ENCODE results near the gene PADI1. TPM values are rescaled to one million over a fixed set of nuclear protein-coding genes. Genes with fewer than 3 reads are reported as not detected.
A peak's percentile ranks its signal among the peaks of the same experiment; 100 is the strongest.

The PADI1 gene
- total RNA-seq, 1 donor from 2014 or later: not detected

- H3K36me3 ChIP-seq (ENCODE audit: insufficient read depth, low read length): no peaks in the 10 kb centered on the region
- Mint-ChIP-seq H3K27me3 (ENCODE audit: low read depth, unreplicated experiment) (peaks cover 15% of the 10 kb centered on the region), H3K4me3 (ENCODE audit: unreplicated experiment) (no peak overlapping the region), H3K36me3 (ENCODE audit: low read depth, unreplicated experiment) (no peaks in the 10 kb centered on the region), H3K4me1 (ENCODE audit: low read depth, unreplicated experiment) (peaks cover 29% of the 10 kb centered on the region), H3K27ac (ENCODE audit: unreplicated experiment) (peak overlapping the region; percentile 95), H3K9me3 (ENCODE audit: unreplicated experiment) (peaks cover 11% of the 10 kb centered on the region)
- H3K4me3 ChIP-seq (ENCODE audit: insufficient read depth, low read depth, low read length): peak overlapping the region; percentile 23
- peak overlapping the region; percentile 65 for H3K9ac ChIP-seq (ENCODE audit: low read length)
- H3K4me1 ChIP-seq (ENCODE audit: insufficient read depth, low read length): peaks cover 21% of the 10 kb centered on the region
- DNase-seq (ENCODE audit: low read depth) (peak; percentile 76), FAIRE-seq (no peak)
- peak overlapping the region; percentile 55 for H2AFZ ChIP-seq (ENCODE audit: low read depth, low read length)
- H3K79me2 ChIP-seq (ENCODE audit: insufficient read depth, low read length): no peaks in the 10 kb centered on the region
- H3K4me2 ChIP-seq (ENCODE audit: low read length): peak overlapping the region; percentile 66
- no peak for TF ChIP-seq EZH2 (IDR thresholded peaks at IDR 0.05; ENCODE audit: insufficient read depth, low read length)
- no peak for TF ChIP-seq CTCF (IDR thresholded peaks at IDR 0.05; ENCODE audit: insufficient read depth, low read depth, low read length)
- no peaks in the 10 kb centered on the region for H4K20me1 ChIP-seq (ENCODE audit: insufficient read depth, low read length)
- peaks cover 3% of the 10 kb centered on the region for H3K9me3 ChIP-seq (ENCODE audit: insufficient read depth, low read depth, low read length)
- H3K27ac ChIP-seq (ENCODE audit: low read depth, low read length): peak overlapping the region; percentile 85
- no peaks in the 10 kb centered on the region for H3K27me3 ChIP-seq (ENCODE audit: insufficient read depth, low read length)
Measured at GRCh38 chr1:17189632-17189990, 15.3 kb upstream of the PADI1 start.

- Histone ChIP-seq H3K9ac (ENCODE audit: low read length) (peak overlapping the region; percentile 65), H3K4me2 (ENCODE audit: low read length) (peak overlapping the region; percentile 66), H3K36me3 (ENCODE audit: insufficient read depth, low read length) (no peaks in the 10 kb centered on the region), H3K4me3 (ENCODE audit: insufficient read depth, low read depth, low read length) (peak overlapping the region; percentile 23), H3K9me3 (ENCODE audit: insufficient read depth, low read depth, low read length) (peaks cover 3% of the 10 kb centered on the region), H3K27me3 (ENCODE audit: insufficient read depth, low read length) (no peaks in the 10 kb centered on the region), H2AFZ (ENCODE audit: low read depth, low read length) (peak overlapping the region; percentile 55), H4K20me1 (ENCODE audit: insufficient read depth, low read length) (no peaks in the 10 kb centered on the region), H3K27ac (ENCODE audit: low read depth, low read length) (peak overlapping the region; percentile 85), H3K79me2 (ENCODE audit: insufficient read depth, low read length) (no peaks in the 10 kb centered on the region), H3K4me1 (ENCODE audit: insufficient read depth, low read length) (peaks cover 21% of the 10 kb centered on the region)
- H3K4me1 Mint-ChIP-seq (ENCODE audit: low read depth, unreplicated experiment): peaks cover 29% of the 10 kb centered on the region
- FAIRE-seq (peak; percentile 99), DNase-seq (ENCODE audit: low read depth) (peak; percentile 99)
- peaks cover 17% of the 10 kb centered on the region for H3K27me3 Mint-ChIP-seq (ENCODE audit: low read depth, unreplicated experiment)
- H3K36me3 Mint-ChIP-seq (ENCODE audit: low read depth, unreplicated experiment): no peaks in the 10 kb centered on the region
- peak overlapping the region; percentile 40 for H3K4me3 Mint-ChIP-seq (ENCODE audit: unreplicated experiment)
- peaks cover 11% of the 10 kb centered on the region for H3K9me3 Mint-ChIP-seq (ENCODE audit: unreplicated experiment)
- H3K27ac Mint-ChIP-seq (ENCODE audit: unreplicated experiment): peak overlapping the region; percentile 95
- no peak for TF ChIP-seq CTCF (IDR thresholded peaks at IDR 0.05; ENCODE audit: insufficient read depth, low read depth, low read length)
- no peak for TF ChIP-seq EZH2 (IDR thresholded peaks at IDR 0.05; ENCODE audit: insufficient read depth, low read length)
Measured at GRCh38 chr1:17190010-17190995, 14.6 kb upstream of the PADI1 start.

GRCh38 chr1:17191990-17192242, 13.0 kb upstream of the PADI1 start:
- no peak overlapping the region for H2AFZ ChIP-seq (ENCODE audit: low read depth, low read length)
- peaks cover 21% of the 10 kb centered on the region for H3K4me1 ChIP-seq (ENCODE audit: insufficient read depth, low read length)
- peaks cover 3% of the 10 kb centered on the region for H3K9me3 ChIP-seq (ENCODE audit: insufficient read depth, low read depth, low read length)
- H3K4me3 ChIP-seq (ENCODE audit: insufficient read depth, low read depth, low read length): no peak overlapping the region
- no peaks in the 10 kb centered on the region for H3K79me2 ChIP-seq (ENCODE audit: insufficient read depth, low read length)
- no peaks in the 10 kb centered on the region for H3K36me3 Mint-ChIP-seq (ENCODE audit: low read depth, unreplicated experiment)
- peaks cover 11% of the 10 kb centered on the region for H3K9me3 Mint-ChIP-seq (ENCODE audit: unreplicated experiment)
- no peak overlapping the region for H3K27ac Mint-ChIP-seq (ENCODE audit: unreplicated experiment)
- TF ChIP-seq EZH2 (IDR thresholded peaks at IDR 0.05; ENCODE audit: insufficient read depth, low read length) (no peak), CTCF (IDR thresholded peaks at IDR 0.05; ENCODE audit: insufficient read depth, low read depth, low read length) (no peak)
- peak overlapping the region; percentile 85 for H3K27ac ChIP-seq (ENCODE audit: low read depth, low read length)
- DNase-seq (ENCODE audit: low read depth) (no peak), FAIRE-seq (no peak)
- H3K9ac ChIP-seq (ENCODE audit: low read length): no peak overlapping the region
- no peaks in the 10 kb centered on the region for H3K27me3 ChIP-seq (ENCODE audit: insufficient read depth, low read length)
- H3K4me3 Mint-ChIP-seq (ENCODE audit: unreplicated experiment): no peak overlapping the region
- H3K4me2 ChIP-seq (ENCODE audit: low read length): peak overlapping the region; percentile 1
- peaks cover 24% of the 10 kb centered on the region for H3K4me1 Mint-ChIP-seq (ENCODE audit: low read depth, unreplicated experiment)
- H3K27me3 Mint-ChIP-seq (ENCODE audit: low read depth, unreplicated experiment): peaks cover 17% of the 10 kb centered on the region
- H3K36me3 ChIP-seq (ENCODE audit: insufficient read depth, low read length): no peaks in the 10 kb centered on the region
- H4K20me1 ChIP-seq (ENCODE audit: insufficient read depth, low read length): no peaks in the 10 kb centered on the region
